HS-27A (cell line): ENCODE data around the gene KIAA1671.

Experiments used
- DNase-seq: peaks from one replicate; pipeline ENCODE4 v3.0.0-alpha.2; 2012; ENCODE audit warnings: low read depth, missing footprints

Gene KIAA1671

DNA sequence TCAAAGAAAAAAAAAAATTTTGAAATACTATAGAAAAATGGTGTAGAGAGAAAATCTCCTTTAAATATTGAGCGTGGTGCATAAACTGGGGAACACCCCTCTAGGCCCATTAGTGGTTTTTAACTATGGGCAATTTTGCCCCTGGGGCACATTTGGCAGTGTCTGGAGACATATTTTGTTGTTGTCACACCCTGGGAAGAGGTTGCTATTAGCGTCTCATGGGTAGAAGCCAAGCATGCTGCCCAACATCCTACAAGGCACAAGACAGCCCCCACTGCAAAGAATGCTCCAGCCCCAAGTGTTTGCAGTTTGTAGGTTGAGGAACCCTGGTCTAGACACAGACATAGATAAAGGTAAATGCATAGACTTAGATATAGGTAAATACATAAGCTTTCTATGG is 92.6 kb downstream of the KIAA1671 start:
- DNase-seq = no peak

DNA sequence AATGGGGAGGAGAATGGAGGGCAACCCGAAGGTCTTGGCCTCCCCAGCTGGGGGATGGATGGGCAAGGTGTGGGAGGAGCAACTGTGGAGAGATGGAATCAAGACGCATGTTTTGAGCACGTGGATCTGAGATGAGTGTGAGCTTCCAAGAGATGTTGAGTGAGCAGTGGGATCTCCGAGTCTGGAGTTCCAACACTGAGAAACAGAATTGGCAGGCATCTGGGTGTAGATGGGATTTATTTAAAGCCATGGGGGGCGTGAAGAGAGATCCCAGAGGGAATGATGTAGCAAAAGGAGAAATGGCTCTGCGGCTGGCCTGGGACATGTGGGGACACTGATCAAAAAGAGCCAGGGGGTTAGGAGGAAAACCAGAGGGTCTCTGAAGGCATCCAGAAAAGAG is 95.6 kb downstream of the KIAA1671 start:
- no peak for DNase-seq

DNA sequence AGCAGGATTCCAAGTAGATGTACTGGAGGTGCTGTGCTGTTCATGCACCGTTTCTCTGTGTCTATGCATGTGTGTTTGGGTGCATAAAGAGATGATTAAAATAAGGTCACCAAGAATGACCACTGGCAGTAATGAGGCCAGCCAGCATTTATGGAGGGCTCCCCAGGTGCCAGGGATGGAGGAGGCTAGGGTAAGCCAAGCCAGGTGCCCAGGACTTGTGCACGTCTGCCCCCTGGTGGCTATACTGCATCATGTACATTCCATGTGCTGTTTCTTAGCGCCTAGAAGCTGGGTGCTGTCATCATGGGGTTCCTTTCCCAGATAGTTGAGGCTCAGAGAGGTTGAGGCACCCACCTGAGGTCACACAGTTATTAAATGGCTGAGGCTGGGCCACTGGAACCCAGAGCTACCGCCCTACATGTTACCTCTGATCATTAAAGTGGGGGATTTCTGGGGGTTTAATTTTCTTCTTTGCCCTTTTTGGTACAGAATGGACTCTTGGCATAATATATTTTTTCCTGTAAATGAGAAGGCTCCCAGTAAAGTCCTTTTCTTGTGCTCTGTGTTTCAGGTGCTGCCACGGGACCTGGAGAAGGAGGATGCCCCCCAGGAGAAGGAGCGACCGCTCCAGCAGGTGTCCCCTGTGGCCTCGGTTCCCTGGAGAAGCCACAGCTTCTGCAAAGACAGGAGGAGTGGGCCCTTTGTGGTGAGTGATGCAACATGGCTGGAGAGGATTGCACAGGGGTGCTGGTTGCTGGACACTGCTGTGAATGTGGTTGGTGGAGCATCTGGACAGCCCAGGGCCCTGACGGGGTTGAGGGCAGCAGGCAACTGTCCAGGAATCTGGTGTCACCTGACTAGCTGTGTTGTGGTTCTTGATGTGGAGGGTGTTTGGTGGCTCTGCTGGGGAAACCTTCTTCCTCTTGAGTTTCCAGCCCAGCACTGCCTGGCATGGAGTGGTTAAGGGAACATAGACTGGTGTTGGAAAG is 96.4 kb downstream of the KIAA1671 start:
- DNase-seq = no peak

DNA sequence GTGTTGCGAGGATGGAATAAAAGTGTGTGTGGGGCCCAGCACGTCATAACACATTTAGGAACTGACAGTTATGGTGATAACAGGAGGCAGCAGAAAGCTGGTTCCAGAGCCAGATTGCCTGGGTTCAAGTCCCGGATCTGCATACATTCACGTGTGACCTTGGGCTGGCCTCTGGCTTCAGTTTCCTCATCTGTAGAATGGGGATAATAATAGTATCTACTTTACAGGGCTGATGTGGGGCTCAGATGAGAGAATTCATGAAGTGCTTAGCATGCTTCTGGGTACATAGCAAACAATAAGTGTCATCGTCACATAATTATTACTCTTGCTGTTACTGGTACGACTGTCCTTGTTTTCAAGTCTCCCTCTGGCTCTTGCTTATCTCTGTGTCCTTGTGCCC is 97.3 kb downstream of the KIAA1671 start:
- no peak for DNase-seq

DNA sequence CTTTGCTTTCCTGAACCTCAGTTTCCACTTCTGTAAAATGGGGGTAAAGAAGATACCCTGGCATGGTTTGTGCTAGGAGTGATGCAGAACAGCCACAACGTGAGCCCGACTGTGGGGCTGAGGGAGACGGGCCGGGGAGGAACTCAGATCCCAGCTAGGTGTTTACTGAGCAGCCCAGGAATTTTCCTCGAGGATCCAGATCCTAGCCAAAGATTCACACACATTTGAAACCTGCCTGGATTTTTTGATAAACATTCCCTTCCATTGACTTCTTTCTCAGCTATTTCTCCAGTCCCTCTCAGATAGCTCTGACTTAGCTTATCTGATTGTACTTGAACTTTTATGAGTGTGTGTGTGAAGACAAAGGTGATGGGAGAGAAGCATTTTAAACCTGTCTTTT is 98.0 kb downstream of the KIAA1671 start:
- DNase-seq = no peak

DNA sequence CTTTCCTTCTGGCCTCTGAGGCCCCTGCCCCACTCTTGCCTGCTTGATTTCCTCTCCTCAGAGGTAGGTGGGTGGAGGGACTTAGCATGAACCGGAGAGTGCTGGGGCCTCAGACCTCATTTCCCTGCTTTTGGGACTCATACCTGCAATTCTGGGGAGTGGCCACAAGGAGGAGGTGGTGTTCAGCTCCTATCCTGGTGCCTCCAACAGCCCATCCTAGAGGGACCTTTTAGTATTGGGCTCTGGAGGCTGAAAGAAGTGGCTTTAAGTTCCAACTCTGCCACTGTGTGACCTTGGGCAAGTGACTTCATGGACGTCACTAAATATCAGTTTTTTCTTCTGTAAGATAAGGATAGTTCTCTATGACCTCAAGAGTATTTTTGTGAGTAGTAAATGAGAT is 98.6 kb downstream of the KIAA1671 start:
- DNase-seq = no peak

DNA sequence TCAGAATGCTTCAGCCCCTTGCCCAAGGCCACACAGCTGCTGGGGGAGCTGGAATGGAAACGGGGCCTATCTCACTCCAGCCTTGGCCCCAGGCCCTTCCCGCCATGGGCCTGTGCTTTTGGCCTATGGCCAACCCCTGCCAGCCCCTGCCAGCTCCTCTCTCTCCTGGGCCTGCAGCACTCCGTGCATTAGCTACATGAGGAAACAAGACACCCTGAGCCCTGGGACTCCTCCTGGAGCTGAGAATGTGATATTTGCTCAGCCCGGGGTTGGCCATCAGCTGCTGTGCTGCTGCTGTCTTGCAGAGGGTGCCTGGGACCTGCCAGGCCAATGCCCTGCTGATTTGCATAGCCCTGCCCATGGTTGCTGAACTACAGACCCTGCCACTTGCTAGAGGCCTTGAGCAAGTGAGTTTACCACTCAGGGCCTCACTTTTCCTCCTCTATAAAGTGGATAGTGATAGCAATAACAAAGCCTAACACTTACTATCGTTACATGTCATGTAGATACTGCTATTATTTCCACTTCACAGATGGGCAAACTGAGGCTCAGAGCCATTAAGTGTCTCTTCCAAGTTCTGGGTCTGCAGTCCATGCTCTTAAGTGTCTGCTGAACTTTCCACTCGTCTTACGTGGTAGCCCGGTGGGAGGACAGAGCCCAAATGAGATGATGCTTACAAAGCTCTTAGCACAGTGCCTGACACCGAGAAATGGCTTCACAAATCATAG is 99.6 kb downstream of the KIAA1671 start:
- DNase-seq = no peak

DNA sequence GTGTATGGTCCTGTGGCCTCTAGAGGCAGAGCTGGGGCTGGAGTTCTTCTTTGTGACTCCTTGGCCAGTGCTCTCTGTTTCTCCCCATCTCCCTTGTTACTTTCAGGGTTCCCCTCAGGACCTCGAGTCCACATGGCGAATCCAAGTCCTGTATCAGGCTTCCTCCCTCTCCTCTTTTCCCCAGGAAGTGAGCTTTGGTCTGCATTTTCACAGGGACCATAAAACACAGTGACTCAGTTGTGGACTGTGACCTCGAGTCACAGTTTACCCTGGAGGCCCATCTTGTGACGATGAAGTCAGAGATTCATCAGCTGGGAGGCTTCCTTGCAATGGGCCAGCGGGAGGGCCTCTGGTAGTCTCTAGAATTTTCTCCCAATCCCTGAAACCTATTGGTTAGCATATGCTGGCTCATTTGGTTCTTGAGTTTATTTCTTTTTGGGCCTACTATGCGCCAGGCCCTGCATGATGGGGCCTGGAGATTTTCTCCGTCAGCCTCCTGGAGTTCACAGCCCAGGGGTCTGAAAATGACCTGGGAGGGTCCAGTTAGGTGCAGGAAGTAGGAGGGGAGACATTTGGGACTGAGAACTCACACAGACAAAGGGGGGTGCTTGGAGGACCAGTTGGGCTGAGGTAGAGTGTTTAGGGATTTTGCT is 100.8 kb downstream of the KIAA1671 start:
- DNase-seq = no peak

DNA sequence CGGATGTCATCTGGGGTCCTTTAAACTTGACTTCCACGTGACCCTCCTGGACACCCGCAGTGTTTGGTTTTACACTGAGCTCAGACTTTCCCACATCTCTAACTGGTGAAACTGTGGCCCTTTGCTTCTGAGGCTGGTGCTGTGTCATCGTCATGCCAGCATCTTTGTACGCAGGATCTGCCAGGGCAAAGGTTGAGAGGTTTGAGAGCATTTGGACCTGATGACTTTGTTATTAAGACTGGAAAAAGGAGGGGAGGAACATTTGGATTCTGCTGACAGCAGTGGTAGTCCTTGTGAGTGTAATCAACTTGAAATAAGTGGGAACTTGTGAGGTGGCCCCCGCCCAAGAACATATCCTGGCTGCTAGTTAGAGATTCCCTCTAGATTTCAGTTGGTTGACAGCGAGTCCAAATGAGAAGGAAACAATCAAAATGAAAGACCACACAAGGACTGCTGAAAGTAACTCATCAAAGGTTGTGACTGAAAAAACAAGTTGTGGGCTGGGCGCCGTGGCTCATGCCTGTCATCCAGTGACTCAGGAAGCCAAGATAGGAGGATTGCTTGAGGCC is 102.5 kb downstream of the KIAA1671 start:
- DNase-seq = no peak

DNA sequence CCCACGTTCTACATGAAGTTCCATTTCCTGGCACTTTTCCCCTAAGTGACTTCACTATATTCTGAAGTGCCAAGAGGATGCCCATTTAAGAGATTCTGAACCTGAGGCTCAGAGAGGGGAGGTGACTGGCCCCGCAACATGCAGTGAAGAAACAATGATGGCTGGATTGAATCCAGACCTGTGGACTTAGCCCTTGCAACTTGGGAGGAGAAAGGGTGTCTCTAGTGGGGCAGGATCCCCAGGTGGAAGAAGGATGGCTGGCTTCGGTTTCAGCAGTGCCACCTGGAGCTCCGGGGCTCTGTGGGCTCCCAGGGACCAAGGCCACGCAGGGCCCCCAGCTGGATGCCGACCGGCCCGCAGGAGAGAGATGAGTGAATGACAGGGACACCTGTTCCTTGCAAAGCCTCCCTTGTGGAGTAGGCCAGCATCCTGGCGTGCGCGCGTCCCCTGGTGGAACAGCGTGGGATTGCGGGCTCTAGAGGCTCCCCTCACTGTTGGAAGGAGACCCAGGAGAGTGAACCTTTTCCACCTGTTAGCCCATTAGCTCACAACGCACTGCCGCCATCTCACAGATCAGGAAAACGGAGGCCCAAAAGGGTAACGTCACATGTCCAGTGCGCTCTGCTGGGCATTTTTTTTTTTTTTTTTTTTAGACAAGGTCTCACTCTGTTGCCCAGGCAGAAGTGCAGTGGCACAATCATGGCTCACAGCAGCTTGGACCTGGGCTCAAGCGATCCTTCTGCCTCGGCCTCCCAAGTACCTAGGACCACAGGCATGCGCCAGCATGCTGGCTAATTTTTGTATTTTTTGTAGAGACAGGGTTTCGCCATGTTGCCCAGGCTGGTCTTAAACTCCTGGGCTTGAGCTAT is 104.7 kb downstream of the KIAA1671 start:
- no peak for DNase-seq

DNA sequence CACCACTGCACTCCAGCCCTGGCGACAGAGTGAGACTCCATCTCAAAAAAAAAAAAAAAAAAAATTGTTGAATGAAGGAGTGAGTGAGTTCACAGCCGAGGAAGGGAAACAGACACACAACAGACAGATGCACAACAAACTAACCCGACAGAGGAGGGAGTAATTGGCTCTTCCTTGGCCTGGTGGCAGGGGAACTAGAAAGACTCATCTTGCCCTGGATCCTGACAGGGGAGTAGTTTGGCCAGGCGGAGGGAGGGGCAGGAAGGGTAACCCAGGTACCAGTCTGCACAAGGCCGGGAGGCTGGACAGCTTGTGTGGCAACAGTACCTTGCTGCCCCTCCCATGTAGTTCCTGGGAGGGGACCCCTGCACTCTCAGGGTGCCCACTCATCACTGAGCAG is 106.9 kb downstream of the KIAA1671 start:
- no peak for DNase-seq

DNA sequence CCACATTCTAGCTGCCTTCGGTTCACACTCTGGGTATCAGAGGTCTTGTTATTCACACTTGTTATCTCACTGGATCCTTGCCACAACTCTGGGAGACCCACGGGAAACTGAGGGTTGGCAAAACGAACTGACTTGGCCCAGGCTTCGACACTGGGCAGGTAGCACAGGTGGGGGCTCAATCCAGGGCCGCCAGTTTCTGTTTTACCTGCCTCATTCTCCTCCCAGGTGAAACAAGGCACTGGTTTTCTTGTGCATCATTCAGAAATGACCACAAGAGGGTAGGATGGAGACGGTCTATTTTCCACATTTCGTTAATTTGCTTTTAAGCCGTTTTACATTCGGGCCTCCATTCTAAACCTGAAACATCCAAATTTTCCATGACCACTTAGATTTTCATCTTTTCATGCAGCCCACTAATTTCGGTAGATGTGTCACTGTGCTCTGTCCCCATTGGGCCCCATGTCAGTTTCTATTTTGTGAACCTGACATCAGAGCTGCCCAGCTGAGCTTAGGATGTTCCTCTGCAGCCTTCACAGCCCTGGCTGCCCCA is 108.1 kb downstream of the KIAA1671 start:
- no peak for DNase-seq

DNA sequence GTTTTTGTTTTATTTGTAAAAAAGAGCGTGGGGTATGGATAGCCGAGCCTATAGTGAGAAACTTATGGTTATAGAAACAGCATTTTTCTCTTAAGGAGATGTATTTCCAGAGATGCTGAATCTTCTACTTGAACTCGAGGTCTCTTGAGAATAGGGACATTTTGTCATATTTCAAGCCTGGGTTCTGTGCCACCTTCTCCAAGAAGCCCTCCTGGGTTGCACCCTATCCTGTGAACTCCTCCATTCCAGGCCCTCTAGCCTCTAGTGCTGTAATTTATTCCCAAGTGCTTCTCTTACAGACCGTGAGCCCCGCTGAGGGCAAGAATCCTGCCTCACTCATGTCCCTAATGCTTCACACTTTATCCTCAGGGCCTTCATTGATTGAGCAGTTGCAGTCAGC is 108.6 kb downstream of the KIAA1671 start:
- no peak for DNase-seq

DNA sequence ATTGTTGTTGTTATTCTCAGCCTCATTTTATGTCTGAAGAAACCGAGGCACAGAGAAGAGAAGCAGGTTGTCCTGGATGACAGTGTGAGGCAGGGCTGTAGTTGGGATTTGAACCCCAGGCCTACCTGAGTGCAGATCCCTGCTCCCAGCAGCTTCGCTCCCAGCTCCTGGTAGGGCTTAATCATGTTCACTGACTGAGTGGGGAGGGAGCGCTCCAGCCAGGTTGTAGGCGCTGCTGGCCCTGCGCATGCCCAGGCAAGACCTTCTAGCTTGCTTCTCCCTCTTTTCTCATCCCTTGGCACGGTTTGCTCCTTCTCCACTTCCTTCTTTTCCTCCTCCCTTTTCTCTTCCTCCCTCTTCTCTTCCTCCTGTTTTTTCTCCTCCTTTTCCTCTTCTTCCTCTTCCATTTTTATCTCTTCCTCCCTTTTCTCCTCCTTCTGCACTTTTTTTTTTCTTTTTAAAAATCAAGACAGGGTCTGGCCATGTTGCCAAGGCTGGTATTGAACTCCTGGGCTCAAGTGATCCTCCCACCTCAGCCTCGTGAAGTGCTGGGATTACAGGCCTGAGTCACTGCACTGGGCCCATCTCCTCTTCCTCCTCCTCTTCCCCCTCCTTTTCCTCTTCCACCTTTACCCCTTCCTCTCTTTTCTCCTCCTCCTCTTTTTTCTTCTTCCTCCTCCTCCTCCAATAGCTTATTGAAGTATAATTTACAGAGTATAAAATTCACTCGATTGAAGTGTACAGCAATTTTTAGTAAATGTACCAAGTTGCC is 109.3 kb downstream of the KIAA1671 start:
- DNase-seq = no peak

DNA sequence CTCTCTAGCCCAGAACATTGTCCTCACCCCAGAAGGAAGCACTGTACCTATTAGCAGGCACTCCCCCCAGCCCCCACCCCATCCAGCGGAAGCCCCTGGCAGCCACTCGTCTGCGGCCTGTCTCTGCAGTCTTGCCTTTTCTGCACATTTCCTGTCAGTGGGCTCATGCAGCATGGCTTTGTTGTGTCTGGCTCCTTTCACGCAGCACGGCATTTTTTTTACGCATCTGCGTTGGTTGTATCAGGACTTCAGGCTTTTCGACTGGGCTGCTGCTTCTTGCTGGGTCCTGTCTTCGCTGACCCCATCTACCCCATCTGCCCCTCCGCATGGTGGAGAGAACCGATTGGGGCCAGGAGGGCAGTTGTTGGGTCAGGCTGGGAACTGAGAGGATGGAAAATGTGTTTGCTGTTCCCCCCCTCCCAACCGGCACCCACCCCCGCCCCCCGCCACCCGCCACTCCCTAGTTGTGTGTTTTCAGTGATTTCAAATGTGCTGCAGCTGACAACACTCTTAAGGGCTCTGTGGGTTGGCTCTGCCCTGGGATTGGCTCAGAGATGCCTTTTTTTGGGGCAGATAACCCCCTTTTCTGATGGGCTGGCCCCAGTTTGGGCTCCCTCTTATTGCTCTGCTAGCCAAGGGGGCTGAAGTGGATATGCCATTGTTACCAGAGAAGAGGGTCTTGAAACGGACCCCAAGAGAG is 110.0 kb downstream of the KIAA1671 start:
- no peak for DNase-seq

DNA sequence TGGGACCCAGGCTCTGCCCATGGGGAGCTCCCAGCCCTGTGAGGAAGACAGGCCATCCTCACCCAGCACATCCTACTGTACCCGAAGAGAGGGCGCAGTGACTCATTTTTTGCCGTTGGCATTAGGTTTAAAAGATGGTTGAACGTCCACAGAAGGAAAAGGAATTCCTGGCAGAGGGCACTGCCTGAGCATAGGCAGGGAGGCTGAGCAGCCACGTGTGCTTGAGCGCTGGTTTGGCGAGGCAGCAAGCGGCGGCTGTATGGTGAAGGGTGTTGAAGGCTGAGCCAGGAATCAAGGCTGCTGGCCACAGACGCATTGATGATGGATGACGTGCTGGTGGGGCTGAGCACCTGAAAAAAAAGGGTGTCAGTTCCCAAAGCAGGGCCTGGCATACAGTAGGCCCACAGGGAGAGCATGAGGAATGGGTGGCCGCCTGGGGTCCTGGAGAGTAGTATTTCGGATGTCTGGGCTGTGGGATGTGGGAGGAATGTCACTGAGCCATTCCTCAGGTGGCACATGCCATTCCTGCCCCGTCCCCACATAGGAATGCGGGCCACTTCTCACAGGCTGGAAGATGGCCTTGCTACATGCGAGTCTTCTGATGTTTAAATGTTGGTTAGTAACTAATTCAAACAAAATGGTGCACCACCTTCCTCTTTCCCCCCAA is 112.5 kb downstream of the KIAA1671 start:
- no peak for DNase-seq

DNA sequence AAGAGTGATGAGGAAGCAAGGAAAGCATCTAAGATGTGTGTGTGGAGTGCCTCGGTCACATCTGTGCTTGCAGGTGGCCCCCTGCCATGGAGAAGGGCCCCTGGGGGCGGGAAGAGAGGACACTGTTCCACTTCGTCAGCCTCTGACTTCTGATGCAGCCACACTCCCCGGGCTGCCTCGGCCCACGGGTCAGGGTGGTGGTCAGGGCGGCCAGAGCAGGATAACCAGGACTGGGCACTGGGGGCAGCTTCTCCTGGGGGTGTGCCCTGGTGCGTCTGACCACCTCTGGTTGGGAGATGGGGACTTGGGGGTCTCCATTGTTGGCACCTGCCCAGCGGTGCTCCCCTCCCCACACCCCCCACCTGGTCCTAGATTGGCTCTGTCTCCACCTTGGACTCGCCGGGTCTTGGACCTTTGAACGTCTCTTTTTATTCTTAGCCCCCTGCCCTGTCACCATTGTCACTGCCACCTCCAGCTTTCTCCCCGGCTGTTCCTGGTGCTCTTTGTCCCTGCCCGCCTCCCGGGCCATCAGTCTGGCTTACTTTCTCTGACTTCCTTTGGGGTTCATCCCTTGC is 114.4 kb downstream of the KIAA1671 start:
- no peak for DNase-seq

DNA sequence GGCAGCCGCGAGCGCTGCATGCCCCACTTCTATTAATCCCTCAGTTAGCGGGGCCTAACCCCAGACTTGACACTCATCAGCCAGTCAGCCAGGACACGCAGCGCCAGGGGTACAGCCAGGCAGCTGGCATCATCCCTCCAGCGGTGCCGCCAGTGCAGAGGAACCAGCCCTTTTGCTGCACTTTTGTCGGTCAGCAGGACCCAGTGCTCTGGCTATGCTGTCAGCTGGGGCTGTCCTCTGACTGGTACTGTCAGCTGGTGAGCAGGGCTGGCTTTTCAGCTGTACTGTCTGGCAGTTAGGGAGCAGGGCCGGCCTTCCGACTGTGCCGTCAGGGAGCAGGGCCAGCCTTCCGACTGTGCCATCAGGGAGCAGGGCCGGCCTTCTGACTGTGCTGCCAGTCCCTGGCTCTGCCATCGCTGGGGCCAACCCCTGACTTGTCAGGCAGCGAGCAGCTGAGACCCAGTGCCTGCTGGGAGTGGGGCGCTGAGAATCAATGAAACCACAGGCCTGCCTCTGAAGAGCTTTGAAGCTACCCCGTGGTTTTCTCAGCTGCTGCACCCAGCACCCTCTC is 115.4 kb downstream of the KIAA1671 start:
- DNase-seq = no peak
